ENCODE measurements around the gene ZNF827.

ZNF827 gene

DNA sequence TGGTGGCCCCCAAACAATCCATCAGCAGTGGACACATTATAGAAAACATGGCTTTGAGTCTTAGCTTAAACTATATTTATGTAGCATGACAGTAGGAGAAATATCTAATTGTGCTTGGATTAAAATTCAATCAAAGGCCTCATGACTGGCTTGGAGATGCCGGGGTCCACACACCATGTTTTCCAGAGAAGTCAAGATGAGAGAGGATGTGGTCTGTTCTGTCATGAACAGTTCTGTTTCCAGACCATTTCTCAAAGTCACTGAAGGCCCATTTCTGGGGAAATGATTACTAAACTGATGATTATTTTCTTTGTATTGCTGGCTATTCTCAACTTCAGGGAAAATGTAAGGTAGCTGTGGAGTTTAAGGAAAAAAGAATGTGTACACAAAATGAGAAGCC is 182.4 kb downstream of the ZNF827 start:
- DNase-seq (ENCODE audit: low spot score): no peak

DNA sequence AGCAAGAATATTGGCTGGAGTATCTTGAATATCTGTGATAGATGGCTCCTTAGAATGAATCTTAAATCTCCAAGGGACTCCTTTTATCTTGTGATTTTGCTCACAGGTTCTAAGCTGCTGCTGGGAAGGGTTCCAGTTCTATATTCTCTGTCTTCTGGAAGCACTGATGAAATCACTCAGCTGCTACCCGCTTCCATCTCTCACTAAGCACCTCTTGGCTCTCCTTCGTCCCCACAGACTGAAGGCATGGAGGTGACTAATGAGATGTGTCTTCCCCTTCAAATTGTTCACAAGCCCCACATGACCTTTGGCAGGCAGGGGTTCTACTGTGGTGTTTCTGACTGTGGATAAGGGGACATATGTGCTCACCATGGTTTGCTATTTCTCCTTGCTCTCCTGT is 182.8 kb downstream of the ZNF827 start:
- DNase-seq (ENCODE audit: low spot score): no peak

DNA sequence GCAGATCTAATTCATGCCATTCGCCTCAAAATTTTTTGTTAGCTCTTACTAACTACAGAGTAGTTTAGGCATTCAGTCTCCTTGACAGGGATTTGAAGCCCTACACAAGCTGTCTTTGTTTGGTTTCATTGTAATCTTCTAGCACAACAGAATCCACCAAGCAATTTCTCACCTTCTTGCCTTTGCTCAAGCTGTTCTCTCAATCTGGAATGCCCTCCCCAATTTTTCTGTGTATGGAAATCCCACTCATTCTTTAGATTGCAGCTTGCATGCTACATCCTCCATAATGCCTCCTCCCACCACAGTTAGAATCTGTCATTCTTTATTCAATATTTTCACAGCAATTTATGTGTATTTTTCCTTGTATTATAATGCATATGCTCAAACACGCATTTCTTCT is 195.0 kb downstream of the ZNF827 start:
- no peak for DNase-seq (ENCODE audit: low spot score)

DNA sequence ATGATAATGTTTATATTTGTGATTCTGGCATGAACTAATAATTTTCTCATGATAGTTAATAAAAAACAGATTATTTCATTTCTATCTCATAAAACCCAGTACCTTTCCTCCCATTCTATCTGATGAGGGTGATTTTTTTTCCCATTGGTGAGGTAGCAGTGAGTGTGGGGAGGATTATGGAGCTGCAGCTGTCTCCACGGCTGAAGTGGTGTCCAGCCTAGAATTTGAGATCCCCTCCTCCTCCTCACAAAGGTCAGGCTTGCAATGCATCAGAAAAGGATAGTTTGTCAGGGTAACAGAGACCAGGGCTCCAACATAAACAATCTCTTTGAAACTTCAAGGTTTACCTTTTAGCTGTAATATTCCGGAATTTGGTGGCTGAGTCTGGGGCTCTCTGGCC is 197.8 kb downstream of the ZNF827 start:
- DNase-seq (ENCODE audit: low spot score): no peak

DNA sequence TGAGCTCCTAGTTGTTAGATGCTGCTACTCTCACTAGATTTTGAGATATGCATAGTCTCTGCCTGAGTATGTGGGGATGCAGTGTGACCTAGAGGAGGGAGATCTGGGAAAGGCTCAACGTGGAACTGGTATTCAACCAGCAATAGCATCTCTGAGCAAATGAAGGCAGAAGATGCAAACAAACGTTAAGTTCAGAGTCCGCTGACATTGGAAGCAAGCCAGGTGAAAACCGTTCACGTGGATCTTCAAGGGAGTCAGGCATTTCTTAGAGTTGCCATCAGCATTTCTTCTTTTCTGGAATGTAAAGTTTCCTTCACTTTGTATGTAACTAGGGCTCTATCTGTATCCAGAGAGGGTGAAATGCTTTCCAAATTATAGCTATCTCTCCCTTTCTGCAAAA is 198.8 kb downstream of the ZNF827 start:
- DNase-seq (ENCODE audit: low spot score): no peak

DNA sequence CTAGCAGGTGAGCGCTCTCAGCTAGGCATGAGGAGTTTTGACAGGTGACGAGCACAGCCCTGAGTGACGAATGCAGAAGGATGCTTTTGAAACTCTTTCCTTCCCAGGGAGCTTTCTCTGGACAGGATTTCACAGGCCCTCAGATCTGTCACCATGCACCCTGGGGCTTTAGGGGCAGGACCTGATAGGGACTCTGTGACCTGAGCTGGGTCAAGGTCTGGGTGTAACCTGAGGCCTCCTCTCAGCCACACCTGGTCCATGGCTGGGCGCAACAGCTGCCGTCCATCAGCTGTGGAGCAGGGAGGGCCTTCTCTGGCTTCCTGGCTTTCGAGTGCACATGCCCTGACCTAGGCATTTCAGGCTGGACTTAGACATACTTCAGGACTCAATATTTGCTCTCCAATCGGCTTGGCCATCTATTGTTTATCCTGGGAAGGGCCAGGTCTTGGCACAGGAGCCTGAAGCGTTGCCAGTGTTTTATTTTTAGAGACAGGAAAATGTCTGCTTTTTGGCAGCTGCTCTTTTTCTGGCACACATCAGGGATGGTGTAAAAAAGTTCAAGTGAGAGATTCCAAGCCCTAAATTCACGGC is 202.3 kb downstream of the ZNF827 start:
- DNase-seq (ENCODE audit: low spot score): no peak

DNA sequence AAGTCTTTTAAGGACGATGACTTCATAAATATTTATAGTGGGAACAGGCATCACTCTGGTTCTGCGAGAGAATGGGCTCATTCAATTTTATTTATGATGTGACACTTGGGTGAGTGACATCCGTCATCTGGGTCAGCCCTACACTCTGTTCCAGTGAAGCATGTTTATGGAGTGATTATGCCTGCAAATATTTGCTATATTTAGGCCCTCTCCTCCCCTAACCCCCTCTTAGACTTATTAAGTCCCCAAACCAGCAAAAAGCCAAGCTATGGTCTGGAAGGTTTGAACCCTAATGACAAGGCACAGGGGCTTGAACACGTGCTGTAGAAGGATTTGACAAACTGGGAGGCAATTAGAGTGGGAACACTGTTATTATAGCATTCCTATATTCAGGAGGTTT is 202.8 kb downstream of the ZNF827 start:
- DNase-seq (ENCODE audit: low spot score): no peak

DNA sequence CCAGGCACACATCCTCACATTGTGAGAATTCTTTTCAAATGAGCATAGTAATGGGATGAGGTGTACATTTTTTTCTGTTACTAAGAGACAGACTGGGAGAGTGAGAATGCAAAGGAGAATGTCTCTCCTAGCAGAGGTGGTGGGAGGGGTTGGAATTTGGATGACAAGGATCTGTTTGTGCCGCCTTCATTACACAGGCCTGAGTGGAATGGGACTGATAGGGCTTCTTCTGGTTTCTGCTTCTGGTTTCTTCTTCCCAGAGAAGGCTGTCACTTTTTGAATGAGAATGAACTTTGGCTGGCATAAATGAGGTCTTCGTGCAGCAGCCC is 203.3 kb downstream of the ZNF827 start:
- no peak for DNase-seq (ENCODE audit: low spot score)

DNA sequence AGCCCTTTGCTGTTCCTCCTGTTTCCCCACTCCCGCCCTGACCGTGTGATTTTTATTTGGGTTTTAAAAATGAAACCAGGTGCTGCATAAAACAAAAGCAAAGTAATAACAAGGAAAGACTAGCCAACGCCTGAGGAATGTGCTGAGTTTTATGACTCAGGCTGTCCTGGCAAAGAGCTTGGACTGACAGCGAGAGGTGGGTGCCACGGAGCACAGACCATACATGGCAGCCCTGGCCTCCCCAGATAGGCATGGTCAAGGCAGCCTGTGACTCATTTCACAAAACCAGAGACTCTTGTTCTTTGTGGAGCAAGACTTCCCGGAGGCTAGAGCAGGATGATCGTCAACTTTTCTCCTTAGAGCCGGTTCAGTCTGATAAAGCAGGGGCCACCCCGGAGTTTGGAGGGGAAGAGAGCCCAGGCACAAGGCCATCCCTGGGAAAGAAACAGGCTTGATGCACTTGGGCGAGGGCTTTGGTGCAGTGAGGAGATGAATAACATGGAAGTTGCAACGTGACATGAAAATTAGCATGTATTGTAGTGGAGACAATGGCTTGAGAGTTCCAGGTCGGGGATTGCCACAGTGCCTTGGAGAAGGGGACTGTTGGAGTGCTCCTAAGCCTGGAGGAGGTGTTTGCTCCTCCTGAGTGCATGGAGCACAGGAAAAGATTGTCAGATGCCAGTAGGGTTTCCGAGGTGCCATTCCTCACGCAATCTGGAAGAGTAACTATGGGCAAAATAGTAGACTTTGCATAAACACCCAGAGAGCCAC is 203.9 kb downstream of the ZNF827 start:
- no peak for DNase-seq (ENCODE audit: low spot score)

DNA sequence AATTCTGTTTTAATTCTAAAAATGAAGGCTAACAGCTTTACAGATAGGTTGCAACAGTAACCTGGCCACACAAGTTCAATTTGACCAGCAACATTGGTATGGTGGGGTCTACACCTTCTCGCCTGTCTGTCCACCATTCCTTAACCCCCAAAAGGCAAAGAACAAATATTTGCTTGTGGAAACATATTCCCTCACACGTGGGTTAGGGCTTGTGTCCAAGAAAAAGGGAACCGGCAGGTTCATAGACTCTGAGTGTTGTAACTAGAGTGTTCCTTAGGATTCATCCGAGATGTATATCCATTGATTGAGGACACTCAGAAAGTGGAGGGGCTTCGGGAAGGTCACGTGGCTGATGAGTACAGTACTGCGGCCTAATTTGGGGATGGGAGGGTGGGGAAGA is 204.6 kb downstream of the ZNF827 start:
- DNase-seq (ENCODE audit: low spot score): no peak

DNA sequence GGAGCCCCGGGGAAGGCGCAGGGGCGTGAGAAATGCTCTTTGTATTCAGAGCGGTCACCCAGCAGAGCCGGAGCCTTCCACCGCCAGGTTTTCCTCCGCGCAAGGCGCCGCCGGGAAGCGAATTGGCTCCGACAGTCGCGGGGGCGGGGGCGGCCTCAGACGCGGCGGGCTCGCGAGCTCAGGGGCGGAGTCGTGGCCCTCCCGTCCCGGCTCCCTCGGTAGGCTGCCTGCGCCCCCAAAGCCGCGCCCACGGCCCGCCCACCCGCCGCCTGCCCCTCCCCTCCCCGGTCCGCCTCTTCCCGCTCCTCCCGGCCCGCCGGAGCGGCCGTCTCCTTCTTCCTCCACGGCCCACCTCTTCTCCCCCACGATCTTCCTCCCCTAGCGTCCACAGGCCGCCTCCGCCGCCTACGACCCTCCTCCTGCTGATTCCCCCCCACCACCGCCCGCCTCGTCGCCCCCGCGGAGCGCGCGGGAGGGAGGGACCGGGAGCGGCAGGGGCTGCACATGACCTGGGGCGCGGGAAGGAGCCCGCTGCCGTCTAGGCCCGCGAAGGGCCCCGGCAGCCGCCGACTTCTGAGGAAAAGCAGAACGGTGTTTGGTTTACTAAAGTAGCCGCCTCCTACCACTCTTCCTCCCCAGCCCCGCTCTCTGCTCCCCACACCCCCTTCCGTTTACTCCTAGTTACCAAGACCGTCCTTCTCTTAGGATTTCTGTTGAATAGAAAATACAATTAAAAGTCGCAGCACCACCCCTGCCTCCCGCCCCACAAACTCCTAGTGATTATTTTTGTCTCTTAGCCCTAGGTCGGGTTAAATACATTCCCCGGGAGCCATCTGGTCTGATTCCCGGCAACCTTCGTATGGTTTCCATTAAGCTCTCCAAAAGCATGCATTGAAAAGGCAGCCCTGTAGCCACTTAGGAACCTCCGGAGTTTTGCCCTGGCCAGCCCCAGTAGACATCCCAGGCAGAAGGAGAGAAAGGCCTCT is 205.4 kb downstream of the ZNF827 start:
- peak; percentile 74 for DNase-seq (ENCODE audit: low spot score)

DNA sequence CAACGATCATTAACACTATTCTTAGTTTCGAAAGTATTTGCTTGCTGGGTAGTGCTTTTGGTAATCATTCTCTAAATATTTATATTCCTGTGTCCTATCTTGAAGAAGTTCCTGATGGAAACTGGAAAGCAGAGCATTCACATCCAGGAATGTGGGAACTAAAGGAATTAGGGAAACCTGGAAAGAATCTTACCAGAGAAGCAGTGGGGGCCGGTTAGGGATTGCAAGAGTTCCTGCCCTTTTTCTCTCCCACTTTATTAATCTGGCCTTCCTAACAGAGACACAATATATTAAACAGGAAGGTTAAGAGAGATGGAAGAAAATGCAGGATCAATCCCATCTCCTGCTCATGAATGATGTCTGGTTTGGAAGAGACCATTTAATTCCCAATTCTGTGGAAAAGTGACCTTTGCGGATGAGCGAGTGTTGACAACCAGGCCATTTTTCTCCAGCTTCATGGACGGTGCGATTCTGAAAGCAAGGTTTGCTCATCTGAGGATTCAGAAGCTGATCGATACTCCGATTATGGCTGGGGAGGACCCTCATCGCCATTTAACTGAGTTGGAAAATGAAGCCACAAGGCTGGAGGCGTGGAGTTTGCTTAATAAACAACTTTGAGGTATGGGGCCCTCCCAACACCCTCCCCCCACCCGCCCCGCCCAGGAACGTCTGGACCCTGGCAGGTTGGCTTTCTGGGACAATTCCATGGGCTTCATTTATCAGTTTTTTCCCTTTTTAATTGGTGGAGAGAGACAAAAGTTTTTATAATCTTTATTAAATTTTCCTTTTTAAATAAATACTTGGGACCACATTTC is 206.4 kb downstream of the ZNF827 start:
- no peak for DNase-seq (ENCODE audit: low spot score)

DNA sequence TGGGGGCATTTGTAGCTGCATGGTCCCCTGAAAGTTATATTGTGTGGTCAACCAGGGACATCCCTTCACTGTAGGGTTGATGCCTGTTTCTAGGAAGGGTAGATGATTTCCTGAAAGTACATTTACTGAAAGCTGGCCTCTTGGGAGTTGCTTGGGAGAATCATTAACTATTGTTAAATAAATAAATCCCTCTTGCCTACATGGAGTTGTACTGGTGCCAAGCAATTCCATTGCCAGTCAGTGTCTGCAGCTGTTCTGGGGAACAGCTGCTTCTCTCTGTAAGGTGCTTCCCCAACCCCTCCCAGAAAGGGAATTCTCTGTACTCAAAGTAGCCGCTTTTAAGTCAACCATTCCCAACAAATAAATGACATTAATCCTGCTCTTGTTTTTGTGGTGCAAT is 207.6 kb downstream of the ZNF827 start:
- DNase-seq (ENCODE audit: low spot score): no peak

DNA sequence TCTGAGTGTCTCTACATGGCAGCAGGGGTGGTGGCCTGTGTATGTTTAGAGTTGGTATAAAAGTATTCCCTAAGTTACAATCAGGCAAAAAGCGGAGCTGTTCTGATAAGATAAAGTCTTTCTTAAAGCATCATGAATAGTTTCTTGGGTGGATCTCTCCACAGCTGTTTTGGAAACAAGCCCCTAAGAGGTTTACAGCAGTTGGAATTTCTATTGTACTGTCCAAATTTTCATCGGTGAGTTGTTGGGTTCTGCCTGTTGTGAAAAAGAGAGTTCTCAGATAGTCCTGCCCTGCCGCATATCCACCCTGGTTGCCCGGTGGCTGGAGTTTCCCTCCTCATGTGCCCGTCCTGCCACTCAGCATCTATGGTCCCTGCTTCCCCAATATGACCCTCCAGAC is 208.6 kb downstream of the ZNF827 start:
- DNase-seq (ENCODE audit: low spot score): no peak

DNA sequence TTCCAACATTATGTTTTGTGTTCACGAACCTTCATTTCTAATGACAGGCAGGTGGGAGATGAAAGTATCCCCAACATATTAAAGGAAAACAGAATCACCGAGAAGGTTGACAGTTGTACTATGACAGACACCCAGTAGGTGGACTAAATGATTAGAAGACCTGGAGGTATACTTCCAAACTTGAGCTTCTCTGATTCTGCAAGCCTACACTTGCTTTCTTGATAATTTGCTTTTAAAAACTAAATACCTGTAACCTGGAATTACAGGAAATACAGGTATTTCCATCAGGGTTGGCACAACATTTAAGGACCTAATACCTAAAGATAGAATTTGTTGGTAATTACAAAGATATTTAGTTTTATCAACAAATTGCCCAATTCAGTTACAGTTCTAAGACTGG is 215.3 kb downstream of the ZNF827 start:
- no peak for DNase-seq (ENCODE audit: low spot score)

DNA sequence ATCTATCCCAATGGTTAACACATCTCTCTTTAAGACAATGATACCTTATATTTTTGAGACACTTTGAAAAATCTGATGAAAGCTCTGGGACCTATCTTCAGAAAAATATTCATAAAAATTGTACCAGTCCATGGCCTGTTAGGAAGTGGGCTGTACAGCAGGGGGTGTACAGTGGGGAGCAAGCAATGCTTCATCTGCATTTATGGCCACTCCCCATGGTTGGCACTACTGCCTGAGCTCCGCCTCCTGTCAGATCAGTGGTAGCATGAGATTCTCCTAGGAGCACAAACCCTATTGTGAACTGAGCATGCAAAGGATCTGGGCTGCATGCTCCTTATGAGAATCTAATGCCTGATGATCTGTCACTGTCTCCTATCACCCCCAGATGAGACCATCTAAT is 216.1 kb downstream of the ZNF827 start:
- no peak for DNase-seq (ENCODE audit: low spot score)

DNA sequence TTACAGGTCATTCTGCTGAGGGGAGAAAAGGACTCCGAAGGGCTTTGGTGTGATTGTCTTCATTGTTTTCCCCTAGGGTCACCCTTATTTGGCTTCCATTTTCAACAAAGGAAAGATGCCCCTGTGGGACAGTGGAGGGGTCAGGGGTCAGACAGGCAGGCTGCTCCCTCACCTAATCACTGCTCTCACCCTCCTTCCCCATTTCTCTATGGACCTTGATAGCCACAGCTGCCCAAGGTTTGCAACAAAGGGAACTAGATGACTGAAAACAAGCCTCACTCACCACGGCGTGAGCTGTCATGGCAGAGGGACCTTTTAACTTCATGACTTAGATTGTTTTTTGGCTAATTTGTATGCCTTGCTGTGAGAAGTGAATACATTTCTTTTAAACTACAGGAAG is 218.0 kb downstream of the ZNF827 start:
- no peak for DNase-seq (ENCODE audit: low spot score)

DNA sequence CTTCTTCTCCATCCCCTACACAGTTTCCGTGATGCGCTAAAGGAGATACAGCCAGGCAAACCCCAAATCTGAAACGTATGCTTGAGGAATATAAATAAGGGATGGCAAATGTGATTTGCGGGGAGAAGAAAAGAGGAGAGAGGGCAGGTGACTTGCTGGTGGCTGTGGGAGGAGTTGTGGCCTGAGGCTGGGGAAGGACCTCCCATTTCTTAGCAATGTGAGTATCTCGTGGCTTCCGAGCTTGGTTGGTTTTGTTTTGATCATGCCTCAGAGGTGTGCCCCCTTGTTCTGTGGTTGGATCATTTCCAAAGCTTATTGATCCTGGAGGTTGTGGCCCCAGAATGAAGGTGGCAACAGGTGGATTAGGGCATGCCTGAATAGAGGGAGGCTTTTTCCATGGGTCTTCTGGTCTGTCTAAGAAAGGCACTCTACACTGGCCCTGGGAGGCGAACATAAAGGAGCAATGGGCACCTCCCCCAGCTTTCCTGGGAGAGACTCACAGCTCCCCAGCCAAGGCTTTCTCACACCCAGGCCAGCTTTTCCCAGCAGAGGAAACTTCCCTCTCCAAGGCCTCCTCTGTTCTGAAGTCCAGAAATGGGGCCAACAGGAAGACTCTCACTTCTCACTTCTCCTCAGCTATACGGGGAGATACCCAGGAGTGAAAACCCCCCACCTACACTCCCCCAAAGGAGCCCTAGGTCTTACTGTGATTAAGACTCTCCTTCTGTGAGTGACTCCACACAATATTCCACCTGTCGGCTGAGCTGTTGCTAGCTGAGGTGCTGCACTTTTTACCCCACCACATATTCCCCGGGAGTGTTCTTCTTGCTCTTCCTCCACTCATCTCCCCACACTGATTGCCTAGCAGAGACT is 218.6 kb downstream of the ZNF827 start:
- no peak for DNase-seq (ENCODE audit: low spot score)

DNA sequence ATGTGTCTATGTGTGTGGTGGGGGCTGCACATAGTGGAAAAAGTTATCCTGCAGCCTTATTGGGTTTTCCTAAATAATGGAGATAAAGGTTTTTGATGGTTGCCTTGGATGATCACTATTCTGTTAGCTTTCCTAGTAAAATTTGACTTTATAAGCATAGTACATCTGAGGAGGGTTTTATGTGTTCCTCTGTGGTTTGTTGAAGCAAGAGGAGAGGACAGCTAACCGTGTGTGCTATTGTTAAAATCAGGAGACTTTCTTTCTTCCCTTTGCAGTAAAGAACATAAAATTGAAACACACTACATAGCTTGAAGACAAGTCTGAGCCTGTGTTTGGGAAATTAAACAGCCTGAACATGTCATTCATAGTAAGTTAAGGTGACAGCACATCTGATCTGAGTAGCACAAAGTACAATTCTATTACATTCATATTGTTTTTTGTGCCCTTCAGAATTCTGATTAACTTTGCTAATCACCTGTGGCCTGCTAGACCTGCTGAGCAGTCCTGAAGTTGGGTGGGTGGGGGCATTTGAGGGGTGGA is 221.9 kb downstream of the ZNF827 start:
- DNase-seq (ENCODE audit: low spot score): no peak

DNA sequence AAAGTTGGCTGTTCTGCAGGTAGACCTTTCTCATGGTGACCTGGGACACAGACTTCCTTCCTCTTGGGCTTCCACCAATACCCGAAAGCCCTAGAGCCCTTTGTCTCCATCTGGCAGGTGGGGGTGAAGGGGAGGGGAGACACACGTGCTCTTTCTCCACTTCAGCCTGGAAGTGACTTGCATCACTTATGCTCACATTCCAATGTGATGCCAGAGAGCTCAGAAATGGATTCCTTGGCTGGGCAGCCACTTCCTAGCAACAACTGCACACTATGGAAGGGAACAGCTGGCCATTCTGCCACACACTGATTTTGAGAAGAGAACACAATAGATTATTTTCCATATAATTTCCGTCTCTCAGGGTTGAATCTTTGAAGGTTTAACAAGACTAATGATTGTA is 222.4 kb downstream of the ZNF827 start:
- no peak for DNase-seq (ENCODE audit: low spot score)

DNA sequence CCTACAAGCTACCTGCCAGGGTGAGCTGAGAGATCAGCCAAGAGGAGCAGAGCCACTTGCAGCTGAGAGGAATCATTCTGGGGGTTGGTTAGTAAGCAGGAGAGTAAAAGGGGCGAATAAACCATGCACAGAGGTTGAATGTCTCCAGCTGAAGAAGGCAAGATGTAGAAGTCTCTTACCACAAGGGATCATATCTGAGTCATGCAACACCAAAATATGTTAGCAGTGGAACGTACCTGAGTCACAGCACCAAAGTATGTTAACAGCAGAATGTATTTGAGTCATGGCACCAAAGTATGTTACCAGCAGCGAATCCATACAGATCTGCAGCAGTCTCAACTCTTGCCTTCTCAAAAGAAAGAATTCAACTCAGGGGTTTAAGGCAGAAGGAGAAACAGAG is 228.8 kb downstream of the ZNF827 start:
- DNase-seq (ENCODE audit: low spot score): no peak

Measured in hematopoietic multipotent progenitor cell treated with erythropoietin and hydrocortisone succinate and interleukin-3 and kit ligand, for 15 days (in vitro differentiated cells).